Osteoblast (primary cell): Measurements from ENCODE around the gene POLR2L. TPM values are rescaled to one million over a fixed set of nuclear protein-coding genes. Genes with fewer than 3 reads are reported as not detected.
A peak's percentile ranks its signal among the peaks of the same experiment; 100 is the strongest.

Source experiments
- DNase-seq: peaks from one replicate; pipeline ENCODE4 v3.0.0; 2011; ENCODE audit warnings: low spot score, mixed read lengths; ENCODE audit not compliant: insufficient read length; ENCODE audit errors: missing footprints
- H2AFZ ChIP-seq: 2 replicates; pipeline ENCODE4 v1.6.0; 2011; ENCODE audit warnings: mild to moderate bottlenecking, low read length
- H3K27ac ChIP-seq: 2 replicates; pipeline ENCODE4 v1.5.1; 2011; ENCODE audit warnings: mild to moderate bottlenecking, low read depth, low read length, moderate library complexity
- H3K27me3 ChIP-seq: 2 replicates; pipeline ENCODE4 v1.6.0; 2012; ENCODE audit warnings: mild to moderate bottlenecking, control low read depth, inconsistent platforms, low read length, moderate library complexity; ENCODE audit not compliant: insufficient read depth
- H3K36me3 ChIP-seq: 2 replicates; pipeline ENCODE4 v1.5.1; 2011; ENCODE audit warnings: mild to moderate bottlenecking, low read length, control low read depth, moderate library complexity; ENCODE audit not compliant: insufficient read depth
- H3K4me1 ChIP-seq: 2 replicates; pipeline ENCODE4 v1.5.1; 2011; ENCODE audit warnings: mild to moderate bottlenecking, low read length, control low read depth, moderate library complexity; ENCODE audit not compliant: insufficient read depth
- H3K4me2 ChIP-seq: 2 replicates; pipeline ENCODE4 v1.6.0; 2011; ENCODE audit warnings: mild to moderate bottlenecking, low read length; ENCODE audit not compliant: insufficient read depth
- H3K4me3 ChIP-seq: fragments of 200-600 bp; sonication (generic); 3 replicates; pipeline ENCODE4 v1.5.1; 2012; ENCODE audit warnings: mild to moderate bottlenecking, low read length, inconsistent platforms; ENCODE audit not compliant: insufficient read depth
- H3K79me2 ChIP-seq: 2 replicates; pipeline ENCODE4 v1.6.0; 2012; ENCODE audit warnings: mild to moderate bottlenecking, low read length, control low read depth, inconsistent platforms; ENCODE audit not compliant: insufficient read depth
- H3K9me3 ChIP-seq: 2 replicates; pipeline ENCODE4 v1.5.1; 2011; ENCODE audit warnings: low read depth, low read length, control low read depth
- H4K20me1 ChIP-seq: 2 replicates; pipeline ENCODE4 v1.6.0; 2012; ENCODE audit warnings: mild to moderate bottlenecking, low read length, control low read depth; ENCODE audit not compliant: insufficient read depth
- CTCF ChIP-seq: IDR thresholded peaks from 2 replicates; pipeline ENCODE4 v1.5.1; 2011; ENCODE audit warnings: mild to moderate bottlenecking, low read depth, low read length, moderate library complexity; ENCODE audit errors: extremely low read depth
- total RNA-seq: library from RNA; depleted of rRNA; stranded (reverse); fragments of >200 nt; gene quantifications from 2 replicates; pipeline ENCODE4 v1.2.3, GENCODE V29; 2012

The POLR2L gene
- total RNA-seq, 1 donor: 60.8 TPM

GRCh38 chr11:812390-812789 lies 29.9 kb downstream of the POLR2L start:
- no peak for DNase-seq
- peaks cover 21% of the 10 kb centered on the region for H3K4me1 ChIP-seq
- H3K79me2 ChIP-seq: peaks cover 37% of the 10 kb centered on the region
- H3K27me3 ChIP-seq: no peaks in the 10 kb centered on the region
- H3K4me3 ChIP-seq: no peak overlapping the region
- TF ChIP-seq CTCF: no peak
- H3K27ac ChIP-seq: peak overlapping the region; percentile 99
- no peaks in the 10 kb centered on the region for H3K9me3 ChIP-seq
- H4K20me1 ChIP-seq: peaks cover 30% of the 10 kb centered on the region
- peaks cover 30% of the 10 kb centered on the region for H3K36me3 ChIP-seq
- H2AFZ ChIP-seq: no peak overlapping the region
- H3K4me2 ChIP-seq: no peak overlapping the region

- Histone ChIP-seq H3K79me2 (peaks cover 37% of the 10 kb centered on the region), H3K4me3 (peak overlapping the region; percentile 82), H4K20me1 (peaks cover 30% of the 10 kb centered on the region), H3K4me2 (peak overlapping the region; percentile 95), H3K27ac (peak overlapping the region; percentile 99), H2AFZ (no peak overlapping the region), H3K27me3 (no peaks in the 10 kb centered on the region), H3K36me3 (peaks cover 30% of the 10 kb centered on the region), H3K4me1 (peaks cover 21% of the 10 kb centered on the region), H3K9me3 (no peaks in the 10 kb centered on the region)
- TF ChIP-seq CTCF: peak; percentile 23
- no peak for DNase-seq
Observed at GRCh38 chr11:811446-812245, 30.7 kb downstream of the POLR2L start.

DNA sequence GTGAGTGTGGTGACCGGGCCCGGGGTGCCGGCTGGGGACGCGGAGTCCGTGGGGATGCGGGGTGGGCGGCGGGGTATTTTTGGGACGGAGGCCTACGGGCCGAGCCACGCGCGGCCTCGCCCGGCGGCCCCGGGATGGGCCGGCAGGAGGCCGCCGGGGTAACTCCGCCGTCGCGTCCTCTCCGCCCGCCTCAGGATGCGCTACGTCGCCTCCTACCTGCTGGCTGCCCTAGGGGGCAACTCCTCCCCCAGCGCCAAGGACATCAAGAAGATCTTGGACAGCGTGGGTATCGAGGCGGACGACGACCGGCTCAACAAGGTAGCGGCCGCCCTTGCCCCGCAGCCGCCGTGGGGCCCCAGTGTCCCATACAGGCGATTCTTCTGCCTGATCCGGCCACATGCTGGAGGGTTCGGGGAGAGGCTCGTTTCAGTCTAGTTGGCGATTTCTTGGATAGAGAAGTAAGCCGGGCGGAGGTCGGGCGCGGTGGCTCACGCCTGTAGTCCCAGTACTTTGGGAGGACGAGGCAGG lies 32.2 kb downstream of the POLR2L start:
- Histone ChIP-seq H3K27ac (peak overlapping the region; percentile 99), H3K4me2 (peak overlapping the region; percentile 95), H3K4me3 (peak overlapping the region; percentile 82), H3K27me3 (no peaks in the 10 kb centered on the region), H2AFZ (no peak overlapping the region), H3K79me2 (peaks cover 37% of the 10 kb centered on the region), H3K4me1 (peaks cover 24% of the 10 kb centered on the region), H4K20me1 (peaks cover 30% of the 10 kb centered on the region), H3K36me3 (peaks cover 30% of the 10 kb centered on the region), H3K9me3 (no peaks in the 10 kb centered on the region)
- no peak for TF ChIP-seq CTCF
- DNase-seq: no peak

DNA sequence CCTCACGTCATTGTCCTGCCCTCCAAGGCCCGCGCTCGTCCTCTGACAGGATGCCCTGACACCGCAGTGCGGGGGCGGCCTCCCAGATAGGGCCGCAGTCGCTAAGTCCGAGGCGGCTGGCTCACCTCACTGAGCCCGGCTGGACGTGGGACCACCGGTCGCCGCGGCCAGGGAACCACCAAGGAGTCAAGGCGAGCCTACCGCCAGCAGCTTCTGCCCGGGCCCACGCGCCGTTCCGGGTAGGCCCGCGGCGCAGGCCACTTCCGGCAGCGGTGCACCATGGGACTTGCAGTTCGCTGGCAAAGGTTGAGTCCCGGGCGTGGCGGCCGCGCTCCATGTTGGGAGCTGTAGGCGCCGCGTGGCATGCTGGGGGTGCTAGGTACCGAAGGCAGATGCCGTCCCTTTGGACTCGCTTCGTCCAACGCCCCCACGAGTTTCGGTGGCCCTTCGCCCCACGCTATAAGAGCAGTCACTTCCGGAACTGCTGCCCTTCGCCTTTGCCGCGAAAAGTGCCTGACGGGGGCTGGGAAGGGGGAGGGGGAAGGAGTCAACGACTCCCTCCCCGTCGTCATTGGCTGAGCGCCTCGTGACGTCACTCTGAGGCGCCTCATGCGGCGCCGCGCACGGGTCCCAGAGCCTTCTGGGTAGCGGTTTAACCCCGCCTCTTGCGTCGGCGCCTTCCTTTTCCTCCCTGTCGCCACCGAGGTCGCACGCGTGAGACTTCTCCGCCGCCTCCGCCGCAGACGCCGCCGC lies 32.9 kb downstream of the POLR2L start, which contains the start of gene RPLP2:
Gene RPLP2 (plus strand): TSS at position 681 of the 753 bp plus-strand sequence. CDS start 268 bp downstream, outside the sequence.
- H3K4me2 ChIP-seq: peak within 1 kb of the TSS; percentile 98
- TF ChIP-seq CTCF: no peak
- peaks cover 28% of the 10 kb centered on the region for H3K4me1 ChIP-seq
- peaks cover 30% of the 10 kb centered on the region for H4K20me1 ChIP-seq
- H3K36me3 ChIP-seq: peaks cover 30% of the 10 kb centered on the region
- no peaks in the 10 kb centered on the region for H3K9me3 ChIP-seq
- no peaks in the 10 kb centered on the region for H3K27me3 ChIP-seq
- peak; percentile 100 for DNase-seq
- peak within 1 kb of the TSS; percentile 97 for H2AFZ ChIP-seq
- peak within 1 kb of the TSS; percentile 99 for H3K27ac ChIP-seq
- H3K79me2 ChIP-seq: peaks cover 37% of the 10 kb centered on the region
- peak within 1 kb of the TSS; percentile 82 for H3K4me3 ChIP-seq
